Activated B cell treated with CpG ODN at 0.5 μM for 24 hours (primary cell): ENCODE data around the gene BEND5. TPM values are rescaled to one million over a fixed set of nuclear protein-coding genes. Genes with fewer than 3 reads are reported as not detected.

Experiments used
- ATAC-seq: fragments of 200-7000 bp; cut with Tn5 transposase; one replicate; pipeline ENCODE4 v1.10.0; 2021; ENCODE audit warnings: low read depth, mild to moderate bottlenecking, moderate library complexity
- CTCF ChIA-PET: fragments of 350-600 bp; sonication (Branson Sonifier 250); formaldehyde crosslinking; loops from one replicate; lab custom pipeline; 2021; ENCODE audit warnings: antibody characterized with exemption; lab: Charles Lee
- POLR2A ChIA-PET: fragments of 350-600 bp; sonication (Branson Sonifier 250); formaldehyde crosslinking; loops from one replicate; lab custom pipeline; 2021; ENCODE audit warnings: antibody characterized with exemption; lab: Charles Lee
- DNase-seq: peaks from one replicate; pipeline ENCODE4 v3.0.0; 2022
- H3K27ac Mint-ChIP-seq: one replicate; pipeline ENCODE4 v1.8.0; 2020; ENCODE audit warnings: mixed read lengths
- H3K27me3 Mint-ChIP-seq: one replicate; pipeline ENCODE4 v1.8.0; 2021; ENCODE audit warnings: mixed read lengths
- H3K36me3 Mint-ChIP-seq: one replicate; pipeline ENCODE4 v1.8.0; 2021; ENCODE audit warnings: low read depth, mixed read lengths
- H3K4me1 Mint-ChIP-seq: one replicate; pipeline ENCODE4 v1.8.0; 2021; ENCODE audit warnings: mixed read lengths
- H3K4me3 Mint-ChIP-seq: one replicate; pipeline ENCODE4 v1.8.0; 2020; ENCODE audit warnings: mild to moderate bottlenecking, mixed read lengths
- H3K9me3 Mint-ChIP-seq: one replicate; pipeline ENCODE4 v1.8.0; 2020; ENCODE audit warnings: mixed read lengths
- CTCF ChIP-seq: fragments of 200-600 bp; IDR thresholded peaks from one replicate; pipeline ENCODE4 v1.8.0; 2022; ENCODE audit warnings: antibody characterized with exemption, mild to moderate bottlenecking
- intact Hi-C: fragments of 100-400 bp; cut with micrococcal nuclease; formaldehyde crosslinking; loops from one replicate; pipeline ENCODE4 v1.15.1; 2024
- total RNA-seq: library from RNA; stranded (reverse); gene quantifications from 2 replicates; pipeline ENCODE4 v1.2.3, GENCODE V29; 2022

The BEND5 gene
- total RNA-seq, 1 donor from 2014 or later = 14.5 TPM

GRCh38 chr1:48784301-48784700 is 7.6 kb upstream of the BEND5 start:
- DNase-seq (no peak), ATAC-seq (no peak)
- no peaks in the 10 kb centered on the region for H3K36me3 Mint-ChIP-seq
- H3K4me3 Mint-ChIP-seq = no peak overlapping the region
- CTCF ChIA-PET = no interaction called here
- POLR2A ChIA-PET = no interaction called here
- TF ChIP-seq CTCF = no peak
- no peak overlapping the region for H3K27ac Mint-ChIP-seq
- peaks cover 12% of the 10 kb centered on the region for H3K4me1 Mint-ChIP-seq
- H3K9me3 Mint-ChIP-seq = no peaks in the 10 kb centered on the region
- H3K27me3 Mint-ChIP-seq = no peaks in the 10 kb centered on the region
- intact Hi-C loops = no loop called here

- Mint-ChIP-seq H3K9me3 (no peaks in the 10 kb centered on the region), H3K27ac (peak overlapping the region; percentile 79), H3K4me1 (peaks cover 60% of the 10 kb centered on the region), H3K36me3 (peaks cover 15% of the 10 kb centered on the region), H3K27me3 (no peaks in the 10 kb centered on the region), H3K4me3 (peak overlapping the region; percentile 94)
- ATAC-seq (peak; percentile 3), DNase-seq (no peak)
- POLR2A ChIA-PET = interaction anchor here (0.6 to 1.5 kb wide), 6 partner anchors 10 to 40 kb away, joined by 3 to 6 read pairs (median 6); no protein-coding TSS in a partner anchor
- CTCF ChIA-PET = interaction anchor here (1.6 to 5.0 kb wide), 2 partner anchors 14 to 40 kb away, joined by 3 to 40 read pairs; no protein-coding TSS in a partner anchor
- no peak for TF ChIP-seq CTCF
- intact Hi-C loops = loop anchor here (1.0 to 2.0 kb wide), 3 partner anchors 13 to 40 kb away; no protein-coding TSS in a partner anchor
Observed at GRCh38 chr1:48777219-48777895, 666 bp upstream of the BEND5 start.

GRCh38 chr1:48775831-48776392 is 779 bp downstream of the BEND5 start:
- no peak for ATAC-seq
- CTCF ChIA-PET = interaction anchor here (0.8 to 5.0 kb wide), 4 partner anchors 13 to 42 kb away, joined by 3 to 40 read pairs (median 3); no protein-coding TSS in a partner anchor

GRCh38 chr1:48773133-48773532 is 3.6 kb downstream of the BEND5 start:
- intact Hi-C loops = no loop called here
- Mint-ChIP-seq H3K36me3 (peaks cover 30% of the 10 kb centered on the region), H3K4me3 (peak overlapping the region; percentile 12), H3K27ac (peak overlapping the region; percentile 73), H3K4me1 (peaks cover 94% of the 10 kb centered on the region), H3K9me3 (no peaks in the 10 kb centered on the region), H3K27me3 (no peaks in the 10 kb centered on the region)
- DNase-seq = no peak
- TF ChIP-seq CTCF = no peak
- POLR2A ChIA-PET = interaction anchor here (1.3 kb wide), 1 partner anchor 24 kb away, joined by 4 read pairs; no protein-coding TSS in a partner anchor
- no peak for ATAC-seq
- CTCF ChIA-PET = interaction anchor here (0.8 to 5.0 kb wide), 5 partner anchors 9 to 44 kb away, joined by 3 to 40 read pairs (median 4); no protein-coding TSS in a partner anchor

More at GRCh38 chr1:48775831-48776392, 779 bp downstream of the BEND5 start:
- Mint-ChIP-seq H3K9me3 (no peaks in the 10 kb centered on the region), H3K36me3 (peaks cover 29% of the 10 kb centered on the region), H3K27ac (peak overlapping the region; percentile 92), H3K27me3 (no peaks in the 10 kb centered on the region), H3K4me3 (peak overlapping the region; percentile 94), H3K4me1 (peaks cover 74% of the 10 kb centered on the region)
- TF ChIP-seq CTCF = no peak
- POLR2A ChIA-PET = interaction anchor here (0.9 to 2.5 kb wide), 11 partner anchors 8 to 41 kb away, joined by 3 to 12 read pairs (median 5); no protein-coding TSS in a partner anchor
- DNase-seq = no peak
- intact Hi-C loops = loop anchor here (1.0 to 2.0 kb wide), 2 partner anchors 18 to 19 kb away; no protein-coding TSS in a partner anchor

GRCh38 chr1:48772211-48772610 is 4.5 kb downstream of the BEND5 start:
- CTCF ChIA-PET = interaction anchor here (1.0 to 7.0 kb wide), 3 partner anchors 21 to 45 kb away, joined by 3 to 30 read pairs (median 5); no protein-coding TSS in a partner anchor
- Mint-ChIP-seq H3K4me3 (no peak overlapping the region), H3K27ac (peak overlapping the region; percentile 73), H3K27me3 (no peaks in the 10 kb centered on the region), H3K4me1 (peaks cover 94% of the 10 kb centered on the region), H3K36me3 (peaks cover 36% of the 10 kb centered on the region), H3K9me3 (no peaks in the 10 kb centered on the region)
- DNase-seq = no peak
- ATAC-seq = no peak
- TF ChIP-seq CTCF = no peak
- POLR2A ChIA-PET = interaction anchor here (1.3 kb wide), 1 partner anchor 25 kb away, joined by 4 read pairs; no protein-coding TSS in a partner anchor
- intact Hi-C loops = no loop called here
